KMS-11 (cell line): ENCODE measurements around the gene UBN2.

Source experiments
- H2AFZ ChIP-seq: fragments of 200-600 bp; sonication (generic); 2 replicates; pipeline ENCODE4 v1.6.1; 2016; ENCODE audit warnings: antibody characterized with exemption, mixed run types, low read depth
- H3K27ac ChIP-seq: fragments of 200-600 bp; sonication (generic); 2 replicates; pipeline ENCODE4 v1.6.1; 2016; ENCODE audit warnings: mild to moderate bottlenecking, mixed run types
- H3K27me3 ChIP-seq: fragments of 200-600 bp; sonication (generic); 2 replicates; pipeline ENCODE4 v1.6.1; 2017; ENCODE audit warnings: mild to moderate bottlenecking, low read depth, mixed run types, moderate library complexity; ENCODE audit not compliant: insufficient read depth
- H3K36me3 ChIP-seq: fragments of 200-600 bp; sonication (generic); 2 replicates; pipeline ENCODE4 v1.6.1; 2017; ENCODE audit warnings: mild to moderate bottlenecking, mixed run types; ENCODE audit not compliant: insufficient read depth
- H3K4me1 ChIP-seq: fragments of 200-600 bp; sonication (generic); 2 replicates; pipeline ENCODE4 v1.6.1; 2016; ENCODE audit warnings: mild to moderate bottlenecking, low read depth, mixed run types; ENCODE audit not compliant: poor library complexity, severe bottlenecking
- H3K4me2 ChIP-seq: fragments of 200-600 bp; sonication (generic); 2 replicates; pipeline ENCODE4 v1.7.0; 2016; ENCODE audit warnings: mild to moderate bottlenecking, mixed run types
- H3K4me3 ChIP-seq: fragments of 200-600 bp; sonication (generic); IDR thresholded peaks from 2 replicates; pipeline ENCODE4 v1.6.1; 2017; ENCODE audit warnings: low read depth, low read length, mixed read lengths; ENCODE audit not compliant: insufficient read depth
- H3K79me2 ChIP-seq: fragments of 200-600 bp; sonication (generic); 2 replicates; pipeline ENCODE4 v1.6.1; 2016; ENCODE audit warnings: low read depth, mixed run types; ENCODE audit not compliant: insufficient read depth
- H3K9ac ChIP-seq: fragments of 200-600 bp; sonication (generic); 2 replicates; pipeline ENCODE4 v1.6.1; 2016; ENCODE audit warnings: mild to moderate bottlenecking, mixed run types
- H4K20me1 ChIP-seq: fragments of 200-600 bp; sonication (generic); 2 replicates; pipeline ENCODE4 v1.6.1; 2016; ENCODE audit warnings: mild to moderate bottlenecking, mixed run types; ENCODE audit not compliant: insufficient read depth
- CTCF ChIP-seq: fragments of 200-600 bp; sonication (generic); conservative IDR thresholded peaks from 2 replicates; pipeline ENCODE4 v1.6.1; 2017; ENCODE audit warnings: low read depth, mild to moderate bottlenecking, antibody characterized with exemption, low read length, moderate library complexity, mixed read lengths

UBN2 gene

GRCh38 chr7:139286144-139286543, 55.1 kb downstream of the UBN2 start:
- H3K9ac ChIP-seq, result no peak overlapping the region
- H3K36me3 ChIP-seq, result no peaks in the 10 kb centered on the region; the same call in 1 of the 2 replicates
- no peak overlapping the region for H3K4me3 ChIP-seq
- H3K27me3 ChIP-seq, result no peaks in the 10 kb centered on the region
- no peak overlapping the region for H3K4me2 ChIP-seq
- no peaks in the 10 kb centered on the region for H3K4me1 ChIP-seq
- no peak overlapping the region for H2AFZ ChIP-seq
- TF ChIP-seq CTCF, result no peak
- H4K20me1 ChIP-seq, result no peaks in the 10 kb centered on the region
- H3K79me2 ChIP-seq, result no peaks in the 10 kb centered on the region
- H3K27ac ChIP-seq, result no peak overlapping the region

GRCh38 chr7:139292821-139293220, 61.8 kb downstream of the UBN2 start:
- TF ChIP-seq CTCF, result no peak
- Histone ChIP-seq H3K9ac (no peak overlapping the region), H3K79me2 (no peaks in the 10 kb centered on the region), H3K4me3 (no peak overlapping the region), H3K4me2 (no peak overlapping the region), H3K36me3 (no peaks in the 10 kb centered on the region), H2AFZ (no peak overlapping the region), H4K20me1 (no peaks in the 10 kb centered on the region), H3K27ac (no peak overlapping the region), H3K27me3 (no peaks in the 10 kb centered on the region), H3K4me1 (peaks cover 24% of the 10 kb centered on the region)

- Histone ChIP-seq H3K4me2 (no peak overlapping the region), H2AFZ (no peak overlapping the region), H3K27ac (no peak overlapping the region), H3K9ac (no peak overlapping the region), H4K20me1 (no peaks in the 10 kb centered on the region), H3K36me3 (no peaks in the 10 kb centered on the region), H3K79me2 (no peaks in the 10 kb centered on the region), H3K4me1 (peaks cover 31% of the 10 kb centered on the region), H3K27me3 (no peaks in the 10 kb centered on the region), H3K4me3 (no peak overlapping the region)
- TF ChIP-seq CTCF, result no peak
Measured at GRCh38 chr7:139293534-139293933, 62.5 kb downstream of the UBN2 start.

DNA sequence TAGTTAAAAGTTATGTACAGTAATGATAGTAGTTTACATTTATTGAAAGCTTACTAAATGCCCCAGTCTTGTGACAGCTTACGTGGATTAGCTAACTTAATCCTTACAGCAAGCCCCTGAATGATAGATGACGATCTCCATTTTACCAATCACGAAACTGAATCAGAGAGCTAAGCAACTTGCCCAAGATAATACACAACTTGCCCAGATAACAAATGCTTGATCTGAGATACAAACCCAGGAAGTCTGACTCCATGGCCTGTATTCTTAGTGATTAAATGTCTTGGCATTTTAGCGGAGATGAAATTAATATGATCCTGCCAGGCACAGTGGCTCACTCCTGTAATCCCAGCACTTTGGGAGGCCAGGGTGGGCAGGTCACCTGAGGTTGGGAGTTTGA, 63.2 kb downstream of the UBN2 start:
- TF ChIP-seq CTCF, result no peak
- no peaks in the 10 kb centered on the region for H3K36me3 ChIP-seq
- H3K79me2 ChIP-seq, result no peaks in the 10 kb centered on the region
- no peak overlapping the region for H2AFZ ChIP-seq
- H3K4me2 ChIP-seq, result no peak overlapping the region
- H3K9ac ChIP-seq, result no peak overlapping the region
- H3K27ac ChIP-seq, result no peak overlapping the region
- no peaks in the 10 kb centered on the region for H4K20me1 ChIP-seq
- H3K27me3 ChIP-seq, result no peaks in the 10 kb centered on the region
- H3K4me1 ChIP-seq, result peaks cover 36% of the 10 kb centered on the region
- no peak overlapping the region for H3K4me3 ChIP-seq
